ENCODE measurements around the gene NMNAT2.
"Not testable (repeated sequence)": the region's sequence is repeated elsewhere in the genome, so short reads cannot be mapped to it uniquely, and the experiment has no call there.

The NMNAT2 gene

GRCh38 chr1:183407474-183407873 is 10.7 kb downstream of the NMNAT2 start:
- H3K23ac ChIP-seq (ENCODE audit: low read depth, low read length, poor library complexity): no peak overlapping the region
- no peak overlapping the region for H3K9ac ChIP-seq (ENCODE audit: low read depth, low read length, poor library complexity)
- peaks cover 4 to 23% of the 10 kb centered on the region in 2 donors for H3K4me1 ChIP-seq (ENCODE audit: control insufficient read depth in 2 of 2, insufficient read depth in 1 of 2, low read depth in 1 of 2, low read length in 2 of 2)
- no peak overlapping the region for H2BK15ac ChIP-seq (ENCODE audit: low read length)
- H2BK120ac ChIP-seq (ENCODE audit: low read depth, low read length): no peak overlapping the region
- H3K36me3 ChIP-seq (replicated peaks in 1 of 2; ENCODE audit: control insufficient read depth in 2 of 2, insufficient read depth in 2 of 2, low read length in 2 of 2): no peaks in the 10 kb centered on the region
- no peaks in the 10 kb centered on the region for H3K9me3 ChIP-seq (replicated peaks in 1 of 2; ENCODE audit: control insufficient read depth in 2 of 2, insufficient read depth in 1 of 2, low read depth in 1 of 2, low read length in 2 of 2)
- no peak overlapping the region for H2AK5ac ChIP-seq (ENCODE audit: low read depth, low read length)
- DNase-seq (ENCODE audit: low spot score): no peak
- H3K14ac ChIP-seq (ENCODE audit: low read length): no peak overlapping the region
- H3K4me3 ChIP-seq (ENCODE audit: low read length in 2 of 2): no peak overlapping the region
- no CpG with 5 or more reads among the region's 2 CpGs for WGBS, 2 donors (ENCODE audit: extremely low coverage in 2 of 2, insufficient read length in 2 of 2, insufficient replicate concordance in 1 of 2)
- no peak overlapping the region for H3K27ac ChIP-seq (replicated peaks; ENCODE audit: low read length)
- H3K4me2 ChIP-seq (ENCODE audit: insufficient read depth, low read length, poor library complexity, severe bottlenecking): no peak overlapping the region
- H2BK5ac ChIP-seq (ENCODE audit: low read length): no peak overlapping the region
- no peak overlapping the region for H4K8ac ChIP-seq (ENCODE audit: low read depth, low read length)
- H2AFZ ChIP-seq (ENCODE audit: low read length): no peak overlapping the region
- H3K18ac ChIP-seq (ENCODE audit: low read length): no peak overlapping the region
- H4K91ac ChIP-seq (ENCODE audit: low read depth, low read length, poor library complexity): no peak overlapping the region
- peaks cover 0 to 2% (median 0%) of the 10 kb centered on the region in 3 experiments for H3K27me3 ChIP-seq (ENCODE audit: control insufficient read depth in 3 of 3, insufficient read depth in 3 of 3, low read depth in 1 of 3, low read length in 3 of 3)
- no peak overlapping the region for H3K4ac ChIP-seq (ENCODE audit: low read length)
- H2BK12ac ChIP-seq (ENCODE audit: low read length): no peak overlapping the region
- no peaks in the 10 kb centered on the region for H3K79me1 ChIP-seq (ENCODE audit: low read depth, low read length)

- WGBS, 2 donors (ENCODE audit: extremely low coverage in 2 of 2, insufficient read length in 2 of 2, insufficient replicate concordance in 1 of 2): no CpG with 5 or more reads among the region's 2 CpGs
- no peaks in the 10 kb centered on the region for H3K9me3 ChIP-seq (replicated peaks in 1 of 2; ENCODE audit: control insufficient read depth in 2 of 2, insufficient read depth in 1 of 2, low read depth in 1 of 2, low read length in 2 of 2)
These were observed 13.7 kb downstream of the NMNAT2 start for GRCh38 chr1:183404476-183404875.

GRCh38 chr1:183403498-183403897 is 14.7 kb downstream of the NMNAT2 start:
- Histone ChIP-seq H2BK12ac (ENCODE audit: low read length) (no peak overlapping the region), H3K23ac (ENCODE audit: low read depth, low read length, poor library complexity) (no peak overlapping the region), H3K4me1 (ENCODE audit: control insufficient read depth in 2 of 2, insufficient read depth in 1 of 2, low read depth in 1 of 2, low read length in 2 of 2) (peaks cover 4 to 23% of the 10 kb centered on the region in 2 donors), H2BK5ac (ENCODE audit: low read length) (no peak overlapping the region), H3K36me3 (replicated peaks in 1 of 2; ENCODE audit: control insufficient read depth in 2 of 2, insufficient read depth in 2 of 2, low read length in 2 of 2) (no peaks in the 10 kb centered on the region), H2BK120ac (ENCODE audit: low read depth, low read length) (no peak overlapping the region), H3K14ac (ENCODE audit: low read length) (no peak overlapping the region), H3K27me3 (ENCODE audit: control insufficient read depth in 3 of 3, insufficient read depth in 3 of 3, low read depth in 1 of 3, low read length in 3 of 3) (no peaks in the 10 kb centered on the region), H3K4me3 (ENCODE audit: low read length in 2 of 2) (no peak overlapping the region), H3K27ac (replicated peaks; ENCODE audit: low read length) (no peak overlapping the region), H3K4me2 (ENCODE audit: insufficient read depth, low read length, poor library complexity, severe bottlenecking) (no peak overlapping the region), H2BK15ac (ENCODE audit: low read length) (no peak overlapping the region), H3K4ac (ENCODE audit: low read length) (no peak overlapping the region), H4K91ac (ENCODE audit: low read depth, low read length, poor library complexity) (no peak overlapping the region), H3K9me3 (replicated peaks in 1 of 2; ENCODE audit: control insufficient read depth in 2 of 2, insufficient read depth in 1 of 2, low read depth in 1 of 2, low read length in 2 of 2) (no peaks in the 10 kb centered on the region), H3K9ac (ENCODE audit: low read depth, low read length, poor library complexity) (no peak overlapping the region), H2AFZ (ENCODE audit: low read length) (peak overlapping the region; percentile 31), H2AK5ac (ENCODE audit: low read depth, low read length) (no peak overlapping the region), H3K79me1 (ENCODE audit: low read depth, low read length) (no peaks in the 10 kb centered on the region), H4K8ac (ENCODE audit: low read depth, low read length) (no peak overlapping the region), H3K18ac (ENCODE audit: low read length) (no peak overlapping the region)
- no CpG with 5 or more reads among the region's 3 CpGs for WGBS, 2 donors (ENCODE audit: extremely low coverage in 2 of 2, insufficient read length in 2 of 2, insufficient replicate concordance in 1 of 2)
- DNase-seq (ENCODE audit: low spot score): no peak

More at GRCh38 chr1:183404476-183404875, 13.7 kb downstream of the NMNAT2 start:
- Histone ChIP-seq H2BK120ac (ENCODE audit: low read depth, low read length) (no peak overlapping the region), H2BK5ac (ENCODE audit: low read length) (no peak overlapping the region), H2BK15ac (ENCODE audit: low read length) (no peak overlapping the region), H4K8ac (ENCODE audit: low read depth, low read length) (no peak overlapping the region), H3K27ac (replicated peaks; ENCODE audit: low read length) (no peak overlapping the region), H2AK5ac (ENCODE audit: low read depth, low read length) (no peak overlapping the region), H3K23ac (ENCODE audit: low read depth, low read length, poor library complexity) (no peak overlapping the region), H3K14ac (ENCODE audit: low read length) (no peak overlapping the region), H3K79me1 (ENCODE audit: low read depth, low read length) (no peaks in the 10 kb centered on the region), H3K4me1 (ENCODE audit: control insufficient read depth in 2 of 2, insufficient read depth in 1 of 2, low read depth in 1 of 2, low read length in 2 of 2) (peaks cover 4 to 23% of the 10 kb centered on the region in 2 donors), H4K91ac (ENCODE audit: low read depth, low read length, poor library complexity) (no peak overlapping the region), H3K36me3 (replicated peaks in 1 of 2; ENCODE audit: control insufficient read depth in 2 of 2, insufficient read depth in 2 of 2, low read length in 2 of 2) (no peaks in the 10 kb centered on the region), H3K4me3 (ENCODE audit: low read length in 2 of 2) (no peak overlapping the region), H3K4ac (ENCODE audit: low read length) (no peak overlapping the region), H2BK12ac (ENCODE audit: low read length) (no peak overlapping the region), H3K18ac (ENCODE audit: low read length) (no peak overlapping the region), H3K4me2 (ENCODE audit: insufficient read depth, low read length, poor library complexity, severe bottlenecking) (no peak overlapping the region), H3K27me3 (ENCODE audit: control insufficient read depth in 3 of 3, insufficient read depth in 3 of 3, low read depth in 1 of 3, low read length in 3 of 3) (no peaks in the 10 kb centered on the region), H2AFZ (ENCODE audit: low read length) (no peak overlapping the region), H3K9ac (ENCODE audit: low read depth, low read length, poor library complexity) (no peak overlapping the region)
- no peak for DNase-seq (ENCODE audit: low spot score)

GRCh38 chr1:183401565-183401964 is 16.6 kb downstream of the NMNAT2 start:
- not testable (repeated sequence) for H3K4me3 ChIP-seq (ENCODE audit: low read length in 2 of 2); H3K4ac ChIP-seq (ENCODE audit: low read length); H2BK120ac ChIP-seq (ENCODE audit: low read depth, low read length); H3K23ac ChIP-seq (ENCODE audit: low read depth, low read length, poor library complexity); H3K27me3 ChIP-seq (ENCODE audit: control insufficient read depth in 3 of 3, insufficient read depth in 3 of 3, low read depth in 1 of 3, low read length in 3 of 3); H2BK12ac ChIP-seq (ENCODE audit: low read length); DNase-seq (ENCODE audit: low spot score); H4K91ac ChIP-seq (ENCODE audit: low read depth, low read length, poor library complexity); H3K9me3 ChIP-seq (replicated peaks in 1 of 2; ENCODE audit: control insufficient read depth in 2 of 2, insufficient read depth in 1 of 2, low read depth in 1 of 2, low read length in 2 of 2); H3K36me3 ChIP-seq (replicated peaks in 1 of 2; ENCODE audit: control insufficient read depth in 2 of 2, insufficient read depth in 2 of 2, low read length in 2 of 2); H3K9ac ChIP-seq (ENCODE audit: low read depth, low read length, poor library complexity); H3K79me1 ChIP-seq (ENCODE audit: low read depth, low read length); H2BK15ac ChIP-seq (ENCODE audit: low read length); H3K4me2 ChIP-seq (ENCODE audit: insufficient read depth, low read length, poor library complexity, severe bottlenecking); H3K18ac ChIP-seq (ENCODE audit: low read length); H2BK5ac ChIP-seq (ENCODE audit: low read length); H3K27ac ChIP-seq (replicated peaks; ENCODE audit: low read length); H4K8ac ChIP-seq (ENCODE audit: low read depth, low read length); H3K14ac ChIP-seq (ENCODE audit: low read length); H2AFZ ChIP-seq (ENCODE audit: low read length); H2AK5ac ChIP-seq (ENCODE audit: low read depth, low read length)
- H3K4me1 ChIP-seq (ENCODE audit: control insufficient read depth in 2 of 2, insufficient read depth in 1 of 2, low read depth in 1 of 2, low read length in 2 of 2): peaks cover 4 to 23% of the 10 kb centered on the region in 2 donors
- WGBS, 2 donors (ENCODE audit: extremely low coverage in 2 of 2, insufficient read length in 2 of 2, insufficient replicate concordance in 1 of 2): no CpG with 5 or more reads among the region's 1 CpG
